Neuronal stem cell (in vitro differentiated cells): ENCODE results near the gene AXIN2.

Experiments
- DNase-seq: peaks from one replicate; pipeline ENCODE4 v3.0.0-alpha.2; 2013; ENCODE audit warnings: low spot score
- H2AFZ ChIP-seq: one replicate; pipeline ENCODE4 v1.6.1; 2013; ENCODE audit warnings: mild to moderate bottlenecking, low read length, inconsistent platforms
- H2AK5ac ChIP-seq: 2 replicates; pipeline ENCODE4 v1.6.1; 2013; ENCODE audit warnings: low read depth, mild to moderate bottlenecking, inconsistent platforms, low read length, moderate library complexity, mixed read lengths
- H2BK120ac ChIP-seq: 2 replicates; pipeline ENCODE4 v1.6.1; 2013; ENCODE audit warnings: low read depth, mild to moderate bottlenecking, inconsistent platforms, low read length, moderate library complexity, mixed read lengths
- H2BK12ac ChIP-seq: one replicate; pipeline ENCODE4 v1.6.1; 2013; ENCODE audit warnings: low read length, inconsistent platforms
- H2BK15ac ChIP-seq: 2 replicates; pipeline ENCODE4 v1.6.1; 2013; ENCODE audit warnings: mild to moderate bottlenecking, low read length, inconsistent platforms, mixed read lengths
- H2BK5ac ChIP-seq: one replicate; pipeline ENCODE4 v1.6.1; 2013; ENCODE audit warnings: inconsistent platforms, mild to moderate bottlenecking, low read length, moderate library complexity
- H3K14ac ChIP-seq: one replicate; pipeline ENCODE4 v1.6.1; 2013; ENCODE audit warnings: low read length, inconsistent platforms
- H3K18ac ChIP-seq: 2 replicates; pipeline ENCODE4 v1.6.1; 2013; ENCODE audit warnings: low read length, inconsistent platforms
- H3K23ac ChIP-seq: 2 replicates; pipeline ENCODE4 v1.6.1; 2013; ENCODE audit warnings: low read depth, mild to moderate bottlenecking, mixed read lengths, low read length, inconsistent platforms; ENCODE audit not compliant: poor library complexity
- H3K27ac ChIP-seq: replicated peaks from 3 replicates; pipeline ENCODE4 v1.5.1; 2013; ENCODE audit warnings: low read length, inconsistent platforms
- H3K27me3 ChIP-seq, 3 experiments: 2 replicates each; pipeline ENCODE4 v1.6.1; 2013; ENCODE audit warnings: low read length in 3 of 3, mild to moderate bottlenecking in 2 of 3, inconsistent platforms in 1 of 3, low read depth in 1 of 3, mixed read lengths in 1 of 3, moderate library complexity in 1 of 3; ENCODE audit not compliant: control insufficient read depth in 3 of 3, insufficient read depth in 3 of 3
- H3K36me3 ChIP-seq, 2 donors: replicated peaks in 1 of 2; 2 replicates each; pipeline ENCODE4 v1.6.1; 2013; ENCODE audit warnings: low read length in 2 of 2; ENCODE audit not compliant: control insufficient read depth in 2 of 2, insufficient read depth in 2 of 2
- H3K4ac ChIP-seq: 2 replicates; pipeline ENCODE4 v1.6.1; 2013; ENCODE audit warnings: inconsistent platforms, mild to moderate bottlenecking, low read length, moderate library complexity
- H3K4me1 ChIP-seq, 2 donors: 1 replicate in 1 of 2; 2 replicates in 1 of 2; pipeline ENCODE4 v1.6.1; 2013; ENCODE audit warnings: low read length in 2 of 2, low read depth in 1 of 2; ENCODE audit not compliant: control insufficient read depth in 2 of 2, insufficient read depth in 1 of 2
- H3K4me2 ChIP-seq: one replicate; pipeline ENCODE4 v1.6.1; 2013; ENCODE audit warnings: mild to moderate bottlenecking, low read length, inconsistent platforms; ENCODE audit not compliant: insufficient read depth, poor library complexity, severe bottlenecking
- H3K4me3 ChIP-seq, 2 donors: 2 replicates each; pipeline ENCODE4 v1.5.1; 2013; ENCODE audit warnings: low read length in 2 of 2, mild to moderate bottlenecking in 2 of 2, inconsistent platforms in 1 of 2, moderate library complexity in 1 of 2
- H3K79me1 ChIP-seq: one replicate; pipeline ENCODE4 v1.6.1; 2013; ENCODE audit warnings: low read depth, mild to moderate bottlenecking, inconsistent platforms, low read length, moderate library complexity
- H3K9ac ChIP-seq: one replicate; pipeline ENCODE4 v1.6.1; 2013; ENCODE audit warnings: mild to moderate bottlenecking, low read depth, low read length, inconsistent platforms; ENCODE audit not compliant: poor library complexity
- H3K9me3 ChIP-seq, 2 donors: replicated peaks in 1 of 2; 2 replicates each; pipeline versions ENCODE3 to v1.6.1; 2013; ENCODE audit warnings: low read length in 2 of 2, mild to moderate bottlenecking in 2 of 2, inconsistent platforms in 1 of 2, low read depth in 1 of 2, mixed read lengths in 1 of 2, moderate library complexity in 1 of 2; ENCODE audit not compliant: control insufficient read depth in 2 of 2, insufficient read depth in 1 of 2
- H4K8ac ChIP-seq: one replicate; pipeline ENCODE4 v1.6.1; 2013; ENCODE audit warnings: low read depth, mild to moderate bottlenecking, inconsistent platforms, low read length, moderate library complexity
- H4K91ac ChIP-seq: one replicate; pipeline ENCODE4 v1.6.1; 2013; ENCODE audit warnings: low read length, low read depth, mild to moderate bottlenecking, inconsistent platforms; ENCODE audit not compliant: poor library complexity
- WGBS, 2 donors: extraction: QIAGEN DNeasy Blood & Tissue Kit; methylation state at CpG; one replicate each; pipeline ENCODE4 v1.1.7; 2013; ENCODE audit warnings: missing lambda C conversion rate in 2 of 2, mixed read lengths in 1 of 2; ENCODE audit not compliant: insufficient read length in 2 of 2, insufficient replicate concordance in 1 of 2; ENCODE audit errors: extremely low coverage in 2 of 2; 5-methylcytosine and 5-hydroxymethylcytosine counted together

The AXIN2 gene

DNA sequence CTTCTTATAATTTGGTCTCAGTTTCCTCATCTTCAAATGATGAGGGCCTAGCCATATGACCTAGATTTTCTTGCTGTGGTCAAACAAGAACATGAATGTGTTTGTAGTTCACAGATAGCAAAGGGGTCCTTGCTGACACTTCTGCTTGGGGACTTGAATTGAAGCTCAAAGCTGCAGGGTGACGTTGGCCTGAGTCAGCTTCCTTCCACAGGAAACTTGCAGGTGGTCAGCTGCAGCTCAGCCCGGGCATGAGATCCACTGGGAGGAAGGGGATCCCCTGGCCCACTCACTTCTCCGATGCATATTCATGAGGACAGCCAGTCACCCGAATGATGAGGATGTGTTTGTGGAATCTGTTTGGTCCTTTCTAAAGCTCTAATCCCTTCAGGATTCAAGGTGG is 42.6 kb upstream of the AXIN2 start:
- H2BK5ac ChIP-seq: no peak overlapping the region
- H3K9me3 ChIP-seq: no peaks in the 10 kb centered on the region
- WGBS, 2 donors: no CpG with 5 or more reads among the region's 4 CpGs
- no peak overlapping the region for H3K18ac ChIP-seq
- no peak overlapping the region for H4K91ac ChIP-seq
- H2AFZ ChIP-seq: no peak overlapping the region
- H3K4me3 ChIP-seq: no peak overlapping the region
- H3K27me3 ChIP-seq: no peaks in the 10 kb centered on the region
- H3K4ac ChIP-seq: no peak overlapping the region
- no peaks in the 10 kb centered on the region for H3K36me3 ChIP-seq
- H3K4me1 ChIP-seq: peaks cover 3 to 12% of the 10 kb centered on the region in 2 donors
- H4K8ac ChIP-seq: no peak overlapping the region
- H3K23ac ChIP-seq: no peak overlapping the region
- H3K14ac ChIP-seq: no peak overlapping the region
- DNase-seq: no peak
- no peak overlapping the region for H3K9ac ChIP-seq
- no peak overlapping the region for H3K27ac ChIP-seq
- no peak overlapping the region for H2AK5ac ChIP-seq
- H2BK120ac ChIP-seq: no peak overlapping the region
- H3K79me1 ChIP-seq: no peaks in the 10 kb centered on the region
- no peak overlapping the region for H2BK15ac ChIP-seq
- no peak overlapping the region for H3K4me2 ChIP-seq
- H2BK12ac ChIP-seq: no peak overlapping the region

DNA sequence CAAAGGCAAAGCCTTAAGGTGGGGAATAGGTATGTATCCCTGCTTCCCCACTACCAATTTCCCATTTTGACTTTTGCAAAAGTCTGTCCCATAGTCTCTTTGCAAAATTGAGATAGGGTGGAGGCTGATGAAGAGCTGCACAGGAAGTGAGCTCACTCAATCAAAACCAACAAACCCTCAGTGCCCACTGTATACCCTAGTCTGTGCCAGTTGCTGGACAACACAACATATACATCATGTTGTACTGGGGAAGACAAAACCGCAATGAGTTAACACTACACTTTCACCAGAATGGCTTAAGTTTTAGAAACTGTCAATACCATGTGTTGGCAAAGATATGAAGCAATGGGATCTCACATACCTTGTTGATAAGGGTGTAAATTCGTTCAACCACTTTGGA is 40.4 kb upstream of the AXIN2 start:
- H4K91ac ChIP-seq: no peak overlapping the region
- H2BK120ac ChIP-seq: no peak overlapping the region
- H3K79me1 ChIP-seq: no peaks in the 10 kb centered on the region
- no peak overlapping the region for H2BK15ac ChIP-seq
- H3K23ac ChIP-seq: no peak overlapping the region
- no peaks in the 10 kb centered on the region for H3K9me3 ChIP-seq
- no peak for DNase-seq
- no peaks in the 10 kb centered on the region for H3K27me3 ChIP-seq
- no peak overlapping the region for H3K4me2 ChIP-seq
- H2AK5ac ChIP-seq: no peak overlapping the region
- H2AFZ ChIP-seq: no peak overlapping the region
- no peak overlapping the region for H4K8ac ChIP-seq
- no peak overlapping the region for H3K27ac ChIP-seq
- H3K36me3 ChIP-seq: no peaks in the 10 kb centered on the region
- H3K9ac ChIP-seq: no peak overlapping the region
- H3K14ac ChIP-seq: no peak overlapping the region
- no peak overlapping the region for H3K4ac ChIP-seq
- no peak overlapping the region for H3K18ac ChIP-seq
- peaks cover 3 to 12% of the 10 kb centered on the region in 2 donors for H3K4me1 ChIP-seq
- no peak overlapping the region for H3K4me3 ChIP-seq
- H2BK5ac ChIP-seq: no peak overlapping the region
- WGBS, 2 donors: no CpG with 5 or more reads among the region's 2 CpGs
- H2BK12ac ChIP-seq: no peak overlapping the region

DNA sequence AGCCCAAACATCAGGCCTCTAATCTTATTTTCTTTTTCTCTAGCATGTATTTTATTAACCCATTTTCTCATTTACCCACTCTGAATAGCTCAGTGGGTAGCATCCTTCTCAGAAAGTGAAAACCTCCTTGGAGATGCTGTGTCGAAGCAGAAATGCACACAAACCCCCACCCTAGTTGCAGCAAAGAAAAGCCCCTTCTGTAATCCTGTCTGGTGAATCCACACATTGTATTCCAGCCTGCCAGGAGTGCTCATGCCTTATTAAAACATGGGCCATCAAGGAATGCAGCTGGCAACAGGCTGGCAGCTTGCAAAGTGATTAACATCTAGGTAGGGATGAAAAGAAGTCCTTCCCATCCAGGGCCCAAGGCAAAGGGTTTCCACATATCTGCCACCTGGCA is 39.7 kb upstream of the AXIN2 start:
- no peak overlapping the region for H3K4me2 ChIP-seq
- no peak overlapping the region for H3K23ac ChIP-seq
- no peaks in the 10 kb centered on the region for H3K79me1 ChIP-seq
- no peak overlapping the region for H3K4me3 ChIP-seq
- no peak overlapping the region for H2AK5ac ChIP-seq
- H4K8ac ChIP-seq: no peak overlapping the region
- H3K4me1 ChIP-seq: peaks cover 3 to 12% of the 10 kb centered on the region in 2 donors
- no peak overlapping the region for H2BK15ac ChIP-seq
- no CpG with 5 or more reads among the region's 1 CpG for WGBS, 2 donors
- H3K9me3 ChIP-seq: no peaks in the 10 kb centered on the region
- H3K27me3 ChIP-seq: no peaks in the 10 kb centered on the region
- no peak overlapping the region for H2BK5ac ChIP-seq
- no peak overlapping the region for H3K18ac ChIP-seq
- H3K36me3 ChIP-seq: no peaks in the 10 kb centered on the region
- no peak overlapping the region for H3K4ac ChIP-seq
- H3K14ac ChIP-seq: no peak overlapping the region
- no peak overlapping the region for H4K91ac ChIP-seq
- H3K27ac ChIP-seq: no peak overlapping the region
- no peak overlapping the region for H2BK120ac ChIP-seq
- H2BK12ac ChIP-seq: no peak overlapping the region
- no peak for DNase-seq
- no peak overlapping the region for H2AFZ ChIP-seq
- no peak overlapping the region for H3K9ac ChIP-seq

DNA sequence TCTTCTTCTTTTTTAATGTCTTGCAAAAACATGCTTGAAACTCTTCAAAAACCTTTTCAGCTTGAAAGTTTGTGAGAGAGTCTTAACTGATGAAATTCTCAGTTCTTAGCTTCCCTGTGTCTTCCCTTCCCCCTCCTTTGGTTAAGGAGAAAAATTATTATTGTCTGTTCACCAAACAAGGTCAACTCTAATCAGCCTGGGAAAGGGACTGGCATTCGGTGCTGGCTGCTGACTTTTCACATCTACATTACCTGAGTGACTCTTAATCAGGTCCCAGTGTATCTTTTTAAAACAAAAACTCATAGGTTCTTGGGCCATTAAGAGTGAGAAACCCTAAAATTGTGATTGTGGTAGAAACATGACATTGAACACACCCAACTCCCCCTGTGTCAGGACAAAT is 39.1 kb upstream of the AXIN2 start:
- H3K27ac ChIP-seq: no peak overlapping the region
- no peaks in the 10 kb centered on the region for H3K79me1 ChIP-seq
- H3K4me2 ChIP-seq: no peak overlapping the region
- H4K91ac ChIP-seq: no peak overlapping the region
- H2AK5ac ChIP-seq: no peak overlapping the region
- H3K23ac ChIP-seq: no peak overlapping the region
- no peak overlapping the region for H3K14ac ChIP-seq
- H3K27me3 ChIP-seq: no peaks in the 10 kb centered on the region
- no peak overlapping the region for H4K8ac ChIP-seq
- WGBS, 2 donors: no CpG with 5 or more reads among the region's 1 CpG
- no peak overlapping the region for H2BK15ac ChIP-seq
- no peak for DNase-seq
- no peak overlapping the region for H2AFZ ChIP-seq
- no peak overlapping the region for H3K4me3 ChIP-seq
- H3K18ac ChIP-seq: no peak overlapping the region
- no peak overlapping the region for H2BK12ac ChIP-seq
- H3K4me1 ChIP-seq: peaks cover 3 to 12% of the 10 kb centered on the region in 2 donors
- H2BK5ac ChIP-seq: no peak overlapping the region
- no peaks in the 10 kb centered on the region for H3K9me3 ChIP-seq
- no peaks in the 10 kb centered on the region for H3K36me3 ChIP-seq
- no peak overlapping the region for H3K9ac ChIP-seq
- no peak overlapping the region for H3K4ac ChIP-seq
- no peak overlapping the region for H2BK120ac ChIP-seq
